Measurements from ENCODE around the gene LRRC46.

LRRC46 gene

GRCh38 chr17:47853616-47854015, 22.1 kb downstream of the LRRC46 start:
- DNase-seq, result no peak

- no peak for DNase-seq
Measured at GRCh38 chr17:47855737-47856136, 24.3 kb downstream of the LRRC46 start.

DNA sequence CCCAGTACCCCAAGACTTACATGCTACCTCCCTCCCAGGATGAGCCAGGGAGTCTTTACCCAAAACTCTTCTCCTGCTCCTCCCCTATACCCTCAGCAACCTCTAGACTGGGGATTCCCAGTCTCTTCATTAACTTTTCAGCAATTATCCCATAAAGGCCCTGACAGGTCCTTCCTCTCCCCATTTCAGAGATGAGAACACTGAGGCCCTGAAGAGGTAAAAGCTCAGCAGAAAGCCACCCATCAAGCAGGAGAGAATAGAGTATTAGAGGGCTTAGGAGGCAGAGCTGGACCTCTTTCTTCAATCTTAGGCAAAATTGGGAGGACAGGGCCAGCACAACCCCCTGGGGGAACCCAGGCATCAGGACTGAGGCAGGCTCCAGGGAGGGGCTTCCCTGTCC, 25.4 kb downstream of the LRRC46 start:
- no peak for DNase-seq

- no peak for DNase-seq
Measured at GRCh38 chr17:47857551-47858455, 26.3 kb downstream of the LRRC46 start.

DNA sequence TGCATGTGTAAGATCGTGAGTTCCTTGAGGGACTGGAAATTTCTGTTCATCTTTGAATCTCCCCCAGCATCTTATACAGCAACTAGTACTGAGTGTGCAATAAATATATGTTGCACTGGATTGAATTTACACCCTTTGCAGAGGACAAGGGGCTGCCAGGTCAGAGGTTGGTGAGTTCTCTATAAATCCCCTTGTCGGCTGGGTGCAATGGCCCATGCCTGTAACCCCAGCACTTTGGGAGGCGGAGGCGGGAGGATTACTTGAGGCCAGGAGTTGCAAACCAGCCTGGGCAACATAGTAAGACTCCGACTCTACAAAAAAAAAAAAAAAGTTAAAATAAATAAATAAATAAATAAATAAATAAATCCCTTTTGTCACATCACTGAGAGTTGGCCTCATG, 28.9 kb downstream of the LRRC46 start:
- DNase-seq, result no peak

DNA sequence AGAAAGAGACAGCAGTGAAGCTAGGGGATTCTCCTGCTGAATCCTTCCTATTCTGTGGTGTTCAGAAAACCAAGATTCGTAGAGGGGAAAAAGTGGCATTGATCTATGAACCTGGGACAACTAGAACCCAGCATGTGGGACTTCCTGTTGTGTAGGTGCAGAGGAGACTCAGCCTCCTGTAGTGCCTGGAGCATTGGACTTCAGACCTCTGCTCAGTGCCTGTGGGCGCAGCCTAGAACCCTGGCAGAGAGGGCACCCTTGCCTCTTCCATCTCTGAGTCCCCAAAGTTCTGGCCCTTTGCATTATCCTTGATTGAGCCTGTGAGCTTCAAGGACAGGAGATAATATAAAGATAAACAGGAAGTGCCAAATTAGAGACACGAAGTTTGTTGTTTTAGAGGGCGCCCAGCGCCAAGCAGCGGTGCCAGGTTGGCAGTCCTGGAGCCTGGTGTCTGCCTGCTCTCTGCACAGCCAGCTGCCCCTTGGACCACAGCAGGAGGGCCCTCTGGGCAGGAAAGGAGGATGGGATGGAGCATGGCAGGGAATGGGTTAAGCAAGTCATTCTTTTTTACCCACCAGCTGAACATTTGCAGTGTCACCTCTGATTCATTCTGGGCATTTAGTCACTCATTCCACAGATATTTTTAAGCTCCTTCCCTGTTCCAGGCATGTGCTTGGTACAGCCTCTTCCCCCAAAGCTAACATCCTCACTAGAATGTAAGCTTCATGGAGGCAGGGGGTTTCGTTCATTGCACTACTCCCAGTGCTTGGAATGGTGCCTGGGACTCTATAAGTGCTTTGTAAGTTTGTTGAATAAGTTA, 31.4 kb downstream of the LRRC46 start:
- no peak for DNase-seq

DNA sequence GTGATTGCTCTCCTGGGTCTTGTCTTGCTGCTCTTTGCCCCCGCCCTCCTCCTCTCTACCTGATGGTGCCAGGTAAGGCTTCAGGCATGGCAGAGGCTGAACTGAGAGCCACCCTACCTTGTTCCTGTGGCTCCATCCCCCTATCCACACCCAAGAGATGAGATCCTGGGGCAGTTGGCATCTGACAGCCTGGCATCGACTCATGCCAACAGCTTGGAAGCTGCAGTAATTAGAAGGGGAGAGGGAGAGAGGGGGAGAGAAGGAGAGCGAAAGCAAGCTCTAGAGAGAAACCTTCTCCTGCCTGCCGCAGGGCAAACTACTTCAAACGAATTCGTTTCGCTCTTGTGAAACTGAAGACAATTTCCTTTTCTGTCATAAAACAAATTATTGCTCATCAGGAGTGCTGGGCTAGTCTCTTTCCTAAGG, 33.3 kb downstream of the LRRC46 start:
- no peak for DNase-seq

- no peak for DNase-seq
Measured at GRCh38 chr17:47866941-47867340, 35.5 kb downstream of the LRRC46 start.

DNA sequence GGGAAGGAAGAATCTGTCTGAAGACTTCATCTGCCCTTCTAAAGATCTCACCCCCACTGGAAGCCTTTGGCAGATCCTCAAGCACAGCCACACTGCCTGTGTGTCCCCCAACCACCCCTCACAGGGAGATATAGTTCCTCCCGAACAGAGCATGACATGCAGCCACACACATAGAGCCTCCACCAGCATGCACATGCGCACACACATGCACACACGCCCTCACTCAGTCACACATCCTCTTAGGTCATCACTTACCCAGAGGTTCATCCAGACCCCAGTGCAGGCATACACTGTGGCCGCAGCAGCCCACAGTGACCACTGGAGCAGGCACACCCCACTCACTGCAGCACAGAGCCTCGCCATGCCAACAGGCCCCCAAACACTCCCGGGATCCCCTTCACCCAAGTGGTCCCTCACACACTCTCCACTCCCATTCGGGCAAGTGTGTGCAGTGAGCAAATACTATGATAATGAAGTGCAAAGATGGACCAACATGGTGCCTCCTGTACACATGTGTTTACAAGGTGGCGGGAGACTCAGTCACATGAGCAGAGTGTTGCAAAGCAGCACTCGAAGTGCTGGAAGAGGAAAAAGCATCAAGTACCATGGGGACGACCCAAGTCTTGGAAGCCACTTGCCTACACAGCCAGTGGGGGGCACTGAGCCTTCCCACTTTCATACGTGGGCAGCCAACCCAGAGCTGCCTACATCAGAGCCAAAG, 36.5 kb downstream of the LRRC46 start:
- DNase-seq, result no peak

- no peak for DNase-seq
Measured at GRCh38 chr17:47869114-47869513, 37.6 kb downstream of the LRRC46 start.

DNA sequence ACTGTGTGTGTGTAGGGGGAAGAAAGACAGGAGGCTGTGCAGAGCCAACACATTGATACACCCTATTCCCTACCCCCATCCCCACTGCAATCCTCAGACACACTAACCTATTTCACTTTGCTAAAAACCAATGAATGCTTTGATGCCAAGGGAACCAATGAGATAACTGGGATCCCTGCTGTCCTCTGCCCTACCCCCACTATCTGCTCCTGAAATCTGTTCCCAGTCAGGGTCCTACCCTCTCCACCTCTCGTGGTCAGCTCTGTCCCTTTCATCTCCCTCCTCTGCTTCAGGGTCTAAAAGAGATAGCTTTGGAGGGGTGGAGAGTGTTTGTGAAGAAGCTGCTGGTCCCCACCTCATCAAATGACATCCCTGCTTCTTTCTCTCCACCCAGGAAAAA, 38.6 kb downstream of the LRRC46 start:
- no peak for DNase-seq

DNA sequence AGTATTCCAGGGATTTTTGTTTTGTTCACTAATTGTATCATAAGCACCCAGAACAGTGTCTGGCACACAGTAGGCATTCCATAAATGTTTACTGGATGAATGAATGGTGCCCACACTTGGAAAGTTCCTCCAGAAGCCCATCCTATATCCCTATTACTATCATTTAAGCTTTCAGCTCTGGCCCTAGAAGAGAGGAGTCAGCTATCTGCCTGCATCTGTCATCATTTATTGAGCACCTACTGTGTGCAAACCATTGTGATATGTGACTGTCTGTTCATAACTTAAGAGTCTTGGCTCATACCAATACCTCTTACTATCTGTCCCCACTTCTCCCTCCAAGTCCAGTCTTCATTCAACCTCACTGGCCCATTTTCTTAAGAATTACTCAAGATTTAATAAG, 39.6 kb downstream of the LRRC46 start:
- DNase-seq, result no peak

- DNase-seq, result no peak
Measured at GRCh38 chr17:47872019-47872650, 40.7 kb downstream of the LRRC46 start.

DNA sequence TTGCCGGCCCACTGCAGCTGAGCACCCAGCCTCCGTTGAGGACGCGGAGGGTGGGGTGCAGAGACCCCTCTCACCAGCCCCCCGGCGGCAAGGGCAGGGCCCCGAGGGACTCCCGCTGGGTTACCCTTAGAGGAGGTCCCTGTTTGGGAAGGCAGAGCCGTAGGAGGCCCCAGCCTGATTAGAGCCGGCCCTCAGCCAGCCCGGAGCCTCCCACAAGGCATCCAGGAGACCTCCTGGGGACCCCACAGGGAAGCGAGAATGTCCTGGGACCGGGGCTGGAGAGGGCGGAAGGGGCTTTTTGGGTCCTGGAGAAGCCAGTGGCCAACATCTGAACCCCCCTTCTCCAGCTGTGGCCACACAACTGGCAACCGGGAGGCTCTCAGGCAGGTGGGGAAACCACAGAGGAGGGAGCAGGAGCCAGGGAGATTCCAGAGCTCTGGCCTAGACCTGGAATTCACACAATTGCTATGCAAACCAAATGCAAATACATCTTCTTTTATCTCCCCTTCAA, 41.2 kb downstream of the LRRC46 start:
- no peak for DNase-seq

DNA sequence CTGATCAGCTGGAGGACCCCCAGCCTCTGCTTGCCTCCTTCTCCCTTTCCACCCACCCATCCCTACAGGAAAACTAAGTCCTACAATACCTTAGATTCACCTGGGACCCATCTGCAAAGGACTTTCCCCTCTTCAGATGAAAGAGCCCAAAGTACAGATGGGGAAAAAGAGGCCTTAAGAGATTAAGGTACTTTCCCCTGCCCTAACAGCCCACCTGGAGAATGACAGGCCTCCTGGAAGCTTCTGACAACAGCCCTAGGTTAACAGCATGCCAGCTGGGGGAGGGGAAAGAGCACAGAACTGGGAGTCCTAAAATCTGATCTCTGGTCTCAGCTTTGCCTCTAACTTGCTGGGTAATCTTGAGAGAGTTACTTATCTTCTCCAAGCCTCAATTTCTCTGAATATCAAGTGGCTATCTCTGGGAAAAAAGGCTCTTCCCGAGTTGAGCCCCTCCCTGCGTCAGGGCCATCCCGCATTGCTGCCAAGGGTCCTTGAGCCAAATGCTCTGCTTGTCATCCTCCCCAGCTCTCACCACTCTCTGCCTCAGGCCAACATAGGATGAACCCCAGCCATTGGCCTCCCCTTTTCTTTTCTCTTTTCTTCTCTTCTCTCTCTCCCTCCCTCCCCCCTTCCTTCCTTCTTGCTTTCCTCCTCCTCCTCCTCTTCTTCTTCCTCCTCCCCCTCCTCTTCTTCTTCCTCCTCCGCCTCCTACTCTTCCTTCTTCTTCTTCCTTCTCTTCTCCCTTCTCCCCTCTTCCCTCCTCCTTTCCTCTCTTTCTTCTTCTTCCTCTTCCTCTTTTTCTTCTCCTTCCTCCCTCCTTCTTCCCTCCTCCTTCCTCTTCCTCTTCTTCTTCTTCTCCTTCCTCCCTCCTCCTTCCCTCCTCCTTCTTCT, 42.0 kb downstream of the LRRC46 start:
- no peak for DNase-seq

GRCh38 chr17:47875011-47875985, 43.8 kb downstream of the LRRC46 start:
- no peak for DNase-seq

- no peak for DNase-seq
Measured at GRCh38 chr17:47877368-47878034, 46.0 kb downstream of the LRRC46 start.

DNA sequence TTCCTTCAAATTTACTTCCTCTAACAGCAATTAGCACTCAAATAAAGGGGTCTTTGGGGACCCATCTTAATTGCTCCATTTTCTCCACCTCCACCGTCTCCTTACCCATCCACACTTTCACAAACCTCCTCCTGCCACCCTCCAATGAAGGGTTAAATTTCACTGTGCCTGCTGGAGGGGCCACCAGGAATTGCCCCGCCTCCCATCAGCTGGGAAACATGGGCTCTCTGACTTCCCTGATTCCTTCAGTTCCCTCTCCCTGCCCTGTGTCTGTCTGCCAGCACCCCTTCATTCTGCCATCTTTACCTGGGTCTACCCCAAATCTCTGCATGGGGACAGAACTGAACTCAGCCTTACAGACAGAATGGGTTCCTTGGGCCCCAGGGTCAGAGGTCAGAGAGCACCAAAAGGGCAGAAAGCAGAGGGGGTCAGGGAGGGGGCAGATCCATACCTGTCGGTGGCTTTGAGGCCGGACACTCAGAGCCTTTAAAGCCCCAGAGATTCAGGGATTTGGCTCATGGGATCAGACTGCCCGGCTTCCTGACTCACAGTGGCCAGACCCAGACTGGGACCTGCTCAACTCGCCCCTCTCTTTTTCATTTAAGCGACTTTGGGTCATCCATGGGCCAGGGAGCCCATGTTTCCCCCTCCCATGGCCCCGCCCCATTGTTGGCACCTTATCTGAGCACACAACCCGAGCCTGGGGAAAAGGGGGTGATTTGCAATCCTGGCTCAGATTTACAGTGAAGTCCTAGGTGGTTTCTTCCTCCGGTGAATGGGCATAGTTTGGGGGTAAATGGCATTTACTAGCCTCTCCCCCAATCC, 46.9 kb downstream of the LRRC46 start:
- no peak for DNase-seq

Measured in CD4-positive, alpha-beta T cell treated with Interferon alpha-2 for 1 hour (primary cell).